Activated CD8-positive, alpha-beta T cell treated with anti-CD3 and anti-CD28 coated beads for 36 hours (primary cell): ENCODE measurements around the gene PDCL3. TPM values are rescaled to one million over a fixed set of nuclear protein-coding genes. Genes with fewer than 3 reads are reported as not detected.
A peak's percentile ranks its signal among the peaks of the same experiment; 100 is the strongest.

Experiments used
- ATAC-seq: fragments of 200-7000 bp; cut with Tn5 transposase; one replicate; pipeline ENCODE4 v1.10.0; 2021; ENCODE audit warnings: mild to moderate bottlenecking, moderate library complexity
- CTCF ChIA-PET: fragments of 350-600 bp; sonication (Branson Sonifier 250); formaldehyde crosslinking; loops from one replicate; lab custom pipeline; 2021; ENCODE audit warnings: antibody characterized with exemption; lab: Charles Lee
- POLR2A ChIA-PET: fragments of 350-600 bp; sonication (Branson Sonifier 250); formaldehyde crosslinking; loops from one replicate; lab custom pipeline; 2021; ENCODE audit warnings: antibody characterized with exemption; lab: Charles Lee
- DNase-seq: peaks from one replicate; pipeline ENCODE4 v3.0.0-alpha.2; 2020
- H3K27ac Mint-ChIP-seq: one replicate; pipeline ENCODE4 v1.8.0; 2021; ENCODE audit warnings: mild to moderate bottlenecking, mixed read lengths
- H3K27me3 Mint-ChIP-seq: one replicate; pipeline ENCODE4 v1.8.0; 2021; ENCODE audit warnings: mixed read lengths
- H3K36me3 Mint-ChIP-seq: one replicate; pipeline ENCODE4 v1.8.0; 2021; ENCODE audit warnings: low read depth, mixed read lengths
- H3K4me1 Mint-ChIP-seq: one replicate; pipeline ENCODE4 v1.8.0; 2021; ENCODE audit warnings: low read depth, mixed read lengths
- H3K4me3 Mint-ChIP-seq: one replicate; pipeline ENCODE4 v1.8.0; 2021; ENCODE audit warnings: mild to moderate bottlenecking, moderate library complexity, mixed read lengths
- H3K9me3 Mint-ChIP-seq: one replicate; pipeline ENCODE4 v1.8.0; 2021; ENCODE audit warnings: mixed read lengths
- intact Hi-C: fragments of 100-400 bp; cut with micrococcal nuclease; formaldehyde crosslinking; loops from one replicate; pipeline ENCODE4 v1.10.0; 2022
- total RNA-seq, 2 experiments: library from RNA; stranded (reverse); gene quantifications; one replicate each; pipeline ENCODE4 v1.2.3, GENCODE V29; 2021
- TF ChIP-seq, protein P1 (sequence below): fragments of 200-600 bp; IDR thresholded peaks from one replicate; pipeline ENCODE4 v1.8.0; 2022; ENCODE audit warnings: antibody characterized with exemption, mild to moderate bottlenecking

Gene PDCL3
- total RNA-seq, 2 experiments from 2014 or later, result 31.9 to 35.7 TPM

GRCh38 chr2:100603414-100603813, 40.6 kb downstream of the PDCL3 start:
- ChIA-PET POLR2A (no interaction called here), CTCF (interaction anchor here (1.1 to 7.8 kb wide), 3 partner anchors 9 to 383 kb away, joined by 4 to 61 read pairs (median 4); no protein-coding TSS in a partner anchor)
- Mint-ChIP-seq H3K4me3 (no peak overlapping the region), H3K9me3 (no peaks in the 10 kb centered on the region), H3K27ac (no peak overlapping the region), H3K27me3 (no peaks in the 10 kb centered on the region), H3K36me3 (no peaks in the 10 kb centered on the region), H3K4me1 (peaks cover 3% of the 10 kb centered on the region)
- DNase-seq, result no peak
- intact Hi-C loops, result no loop called here
- no peak for ATAC-seq
- TF ChIP-seq, protein P1, sequence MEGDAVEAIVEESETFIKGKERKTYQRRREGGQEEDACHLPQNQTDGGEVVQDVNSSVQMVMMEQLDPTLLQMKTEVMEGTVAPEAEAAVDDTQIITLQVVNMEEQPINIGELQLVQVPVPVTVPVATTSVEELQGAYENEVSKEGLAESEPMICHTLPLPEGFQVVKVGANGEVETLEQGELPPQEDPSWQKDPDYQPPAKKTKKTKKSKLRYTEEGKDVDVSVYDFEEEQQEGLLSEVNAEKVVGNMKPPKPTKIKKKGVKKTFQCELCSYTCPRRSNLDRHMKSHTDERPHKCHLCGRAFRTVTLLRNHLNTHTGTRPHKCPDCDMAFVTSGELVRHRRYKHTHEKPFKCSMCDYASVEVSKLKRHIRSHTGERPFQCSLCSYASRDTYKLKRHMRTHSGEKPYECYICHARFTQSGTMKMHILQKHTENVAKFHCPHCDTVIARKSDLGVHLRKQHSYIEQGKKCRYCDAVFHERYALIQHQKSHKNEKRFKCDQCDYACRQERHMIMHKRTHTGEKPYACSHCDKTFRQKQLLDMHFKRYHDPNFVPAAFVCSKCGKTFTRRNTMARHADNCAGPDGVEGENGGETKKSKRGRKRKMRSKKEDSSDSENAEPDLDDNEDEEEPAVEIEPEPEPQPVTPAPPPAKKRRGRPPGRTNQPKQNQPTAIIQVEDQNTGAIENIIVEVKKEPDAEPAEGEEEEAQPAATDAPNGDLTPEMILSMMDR, result no peak

GRCh38 chr2:100603948-100604633, 41.3 kb downstream of the PDCL3 start:
- H3K9me3 Mint-ChIP-seq, result no peaks in the 10 kb centered on the region
- ATAC-seq (no peak), DNase-seq (no peak)
- no peak overlapping the region for H3K4me3 Mint-ChIP-seq
- H3K36me3 Mint-ChIP-seq, result no peaks in the 10 kb centered on the region
- intact Hi-C loops, result no loop called here
- CTCF ChIA-PET, result interaction anchor here (1.1 to 7.8 kb wide), 3 partner anchors 10 to 382 kb away, joined by 4 to 61 read pairs (median 4); no protein-coding TSS in a partner anchor
- POLR2A ChIA-PET, result no interaction called here
- H3K4me1 Mint-ChIP-seq, result peaks cover 3% of the 10 kb centered on the region
- H3K27me3 Mint-ChIP-seq, result no peaks in the 10 kb centered on the region
- TF ChIP-seq, protein P1, result no peak
- H3K27ac Mint-ChIP-seq, result no peak overlapping the region

- intact Hi-C loops, result no loop called here
- ATAC-seq (no peak), DNase-seq (no peak)
- H3K9me3 Mint-ChIP-seq, result no peaks in the 10 kb centered on the region
- H3K27me3 Mint-ChIP-seq, result no peaks in the 10 kb centered on the region
- no peaks in the 10 kb centered on the region for H3K36me3 Mint-ChIP-seq
- peaks cover 3% of the 10 kb centered on the region for H3K4me1 Mint-ChIP-seq
- ChIA-PET CTCF (interaction anchor here (0.8 to 7.8 kb wide), 29 partner anchors 8 to 1048 kb away, joined by 3 to 61 read pairs (median 4); partner anchors contain the start of gene RPL31), POLR2A (no interaction called here)
- H3K4me3 Mint-ChIP-seq, result no peak overlapping the region
- H3K27ac Mint-ChIP-seq, result no peak overlapping the region
- TF ChIP-seq, protein P1, result no peak
Measured at GRCh38 chr2:100606332-100606725, 43.5 kb downstream of the PDCL3 start.

- no peaks in the 10 kb centered on the region for H3K27me3 Mint-ChIP-seq
- ChIA-PET POLR2A (no interaction called here), CTCF (interaction anchor here (0.7 to 7.8 kb wide), 38 partner anchors 8 to 1047 kb away, joined by 3 to 61 read pairs (median 4); partner anchors contain the start of gene RPL31)
- intact Hi-C loops, result no loop called here
- H3K36me3 Mint-ChIP-seq, result no peaks in the 10 kb centered on the region
- no peaks in the 10 kb centered on the region for H3K4me1 Mint-ChIP-seq
- peak; percentile 64 for ATAC-seq
- peak; percentile 42 for DNase-seq
- H3K9me3 Mint-ChIP-seq, result no peaks in the 10 kb centered on the region
- no peak overlapping the region for H3K4me3 Mint-ChIP-seq
- no peak overlapping the region for H3K27ac Mint-ChIP-seq
- TF ChIP-seq, protein P1, result peak; percentile 78
Measured at GRCh38 chr2:100606726-100607343, 44.0 kb downstream of the PDCL3 start.
